ENCODE data around the gene UBE2F. TPM values are rescaled to one million over a fixed set of nuclear protein-coding genes. Genes with fewer than 3 reads are reported as not detected.
A peak's percentile ranks its signal among the peaks of the same experiment; 100 is the strongest.

UBE2F gene
- total and polyA plus RNA-seq, 2 of the 13 experiments (the other 11 are each of a cell fraction or from before 2014, with no cell fraction given): 35.4 to 73.1 TPM

GRCh38 chr2:237966565-237967462, at the start of gene UBE2F (continued):
- TF ChIP-seq ARID2 (CRISPR knock-in tag; IDR thresholded peaks at IDR 0.05; ENCODE audit: borderline replicate concordance): no peak
- TF ChIP-seq POLR2AphosphoS5 (IDR thresholded peaks at IDR 0.05; ENCODE audit: low read depth, low read length): peak; percentile 76
- 0 out of 2 replicates have a peak, but pooled peaks have one; percentile 52 for TF ChIP-seq FIP1L1 (IDR thresholded peaks at IDR 0.05; ENCODE audit: borderline replicate concordance, insufficient read depth, low read depth, low read length)
- peak; percentile 91 for TF ChIP-seq RBFOX2 (IDR thresholded peaks at IDR 0.05; ENCODE audit: low read depth, low read length)
- TF ChIP-seq MED1 (CRISPR knock-in tag; IDR thresholded peaks at IDR 0.05): peak; percentile 74
- TF ChIP-seq, protein P1, sequence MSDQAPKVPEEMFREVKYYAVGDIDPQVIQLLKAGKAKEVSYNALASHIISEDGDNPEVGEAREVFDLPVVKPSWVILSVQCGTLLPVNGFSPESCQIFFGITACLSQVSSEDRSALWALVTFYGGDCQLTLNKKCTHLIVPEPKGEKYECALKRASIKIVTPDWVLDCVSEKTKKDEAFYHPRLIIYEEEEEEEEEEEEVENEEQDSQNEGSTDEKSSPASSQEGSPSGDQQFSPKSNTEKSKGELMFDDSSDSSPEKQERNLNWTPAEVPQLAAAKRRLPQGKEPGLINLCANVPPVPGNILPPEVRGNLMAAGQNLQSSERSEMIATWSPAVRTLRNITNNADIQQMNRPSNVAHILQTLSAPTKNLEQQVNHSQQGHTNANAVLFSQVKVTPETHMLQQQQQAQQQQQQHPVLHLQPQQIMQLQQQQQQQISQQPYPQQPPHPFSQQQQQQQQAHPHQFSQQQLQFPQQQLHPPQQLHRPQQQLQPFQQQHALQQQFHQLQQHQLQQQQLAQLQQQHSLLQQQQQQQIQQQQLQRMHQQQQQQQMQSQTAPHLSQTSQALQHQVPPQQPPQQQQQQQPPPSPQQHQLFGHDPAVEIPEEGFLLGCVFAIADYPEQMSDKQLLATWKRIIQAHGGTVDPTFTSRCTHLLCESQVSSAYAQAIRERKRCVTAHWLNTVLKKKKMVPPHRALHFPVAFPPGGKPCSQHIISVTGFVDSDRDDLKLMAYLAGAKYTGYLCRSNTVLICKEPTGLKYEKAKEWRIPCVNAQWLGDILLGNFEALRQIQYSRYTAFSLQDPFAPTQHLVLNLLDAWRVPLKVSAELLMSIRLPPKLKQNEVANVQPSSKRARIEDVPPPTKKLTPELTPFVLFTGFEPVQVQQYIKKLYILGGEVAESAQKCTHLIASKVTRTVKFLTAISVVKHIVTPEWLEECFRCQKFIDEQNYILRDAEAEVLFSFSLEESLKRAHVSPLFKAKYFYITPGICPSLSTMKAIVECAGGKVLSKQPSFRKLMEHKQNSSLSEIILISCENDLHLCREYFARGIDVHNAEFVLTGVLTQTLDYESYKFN (CRISPR knock-in tag; conservative IDR thresholded peaks at IDR 0.05): peak; percentile 35
- TF ChIP-seq CBX5 (CRISPR knock-in tag; IDR thresholded peaks at IDR 0.05; ENCODE audit: borderline replicate concordance): no peak; the same call in 1 of the 2 replicates
- no peak; the same call in 1 of the 2 replicates for TF ChIP-seq HIC2 (CRISPR knock-in tag; IDR thresholded peaks at IDR 0.05; ENCODE audit: low read depth)
- peak; percentile 84 for TF ChIP-seq IKZF5 (CRISPR knock-in tag; IDR thresholded peaks at IDR 0.05)
- TF ChIP-seq, protein P2, sequence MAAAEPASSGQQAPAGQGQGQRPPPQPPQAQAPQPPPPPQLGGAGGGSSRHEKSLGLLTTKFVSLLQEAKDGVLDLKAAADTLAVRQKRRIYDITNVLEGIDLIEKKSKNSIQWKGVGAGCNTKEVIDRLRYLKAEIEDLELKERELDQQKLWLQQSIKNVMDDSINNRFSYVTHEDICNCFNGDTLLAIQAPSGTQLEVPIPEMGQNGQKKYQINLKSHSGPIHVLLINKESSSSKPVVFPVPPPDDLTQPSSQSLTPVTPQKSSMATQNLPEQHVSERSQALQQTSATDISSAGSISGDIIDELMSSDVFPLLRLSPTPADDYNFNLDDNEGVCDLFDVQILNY (CRISPR knock-in tag; conservative IDR thresholded peaks at IDR 0.05): 0 out of 2 replicates have a peak, but pooled peaks have one; percentile 62
- TF ChIP-seq CENPX (CRISPR knock-in tag; IDR thresholded peaks at IDR 0.05): no peak
- TF ChIP-seq REPIN1 (CRISPR knock-in tag; IDR thresholded peaks at IDR 0.05; ENCODE audit: borderline replicate concordance, low read depth): no peak; the same call in 1 of the 2 replicates
- no peak for TF ChIP-seq ZNF383 (CRISPR knock-in tag; IDR thresholded peaks at IDR 0.05; ENCODE audit: borderline replicate concordance)
- peak; percentile 91 for TF ChIP-seq ARNTL (CRISPR knock-in tag; IDR thresholded peaks at IDR 0.05)
- TF ChIP-seq ZNF609 (CRISPR knock-in tag; IDR thresholded peaks at IDR 0.05; ENCODE audit: borderline replicate concordance): no peak
